ENCODE results near the gene ATP5F1A. TPM values are rescaled to one million over a fixed set of nuclear protein-coding genes. Genes with fewer than 3 reads are reported as not detected.
A peak's percentile ranks its signal among the peaks of the same experiment; 100 is the strongest.

Gene ATP5F1A
- total RNA-seq, 1 donor from 2014 or later = 200 TPM

GRCh38 chr18:46080156-46080555 lies 17.9 kb downstream of the ATP5F1A start:
- intact Hi-C loops (cut with DNase I) = no loop called here
- DNase-seq (ENCODE audit: low spot score) (no peak), ATAC-seq (no peak)

GRCh38 chr18:46079336-46079735 lies 18.8 kb downstream of the ATP5F1A start:
- intact Hi-C loops (cut with DNase I) = loop anchor here (10.0 kb wide), 1 partner anchor 415 kb away; no protein-coding TSS in a partner anchor
- ATAC-seq = no peak
- DNase-seq (ENCODE audit: low spot score) = no peak

- intact Hi-C loops (cut with DNase I) = loop anchor here (5.0 to 10.0 kb wide), 2 partner anchors 101 to 409 kb away; no protein-coding TSS in a partner anchor
- ATAC-seq = peak; percentile 72
- no peak for DNase-seq (ENCODE audit: low spot score)
Observed at GRCh38 chr18:46073474-46074331, 24.4 kb downstream of the ATP5F1A start.

GRCh38 chr18:46072959-46073358 lies 25.1 kb downstream of the ATP5F1A start:
- intact Hi-C loops (cut with DNase I) = loop anchor here (5.0 to 10.0 kb wide), 2 partner anchors 101 to 408 kb away; no protein-coding TSS in a partner anchor
- DNase-seq (ENCODE audit: low spot score) = no peak
- no peak for ATAC-seq

- intact Hi-C loops (cut with DNase I) = loop anchor here (5.0 to 10.0 kb wide), 2 partner anchors 100 to 408 kb away; no protein-coding TSS in a partner anchor
- DNase-seq (ENCODE audit: low spot score) = no peak
- no peak for ATAC-seq
Observed at GRCh38 chr18:46072376-46072867, 25.7 kb downstream of the ATP5F1A start.

- peak; percentile 79 for ATAC-seq
- DNase-seq (ENCODE audit: low spot score) = peak; percentile 81
- intact Hi-C loops (cut with DNase I) = loop anchor here (5.0 to 10.0 kb wide), 2 partner anchors 100 to 407 kb away; no protein-coding TSS in a partner anchor
Observed at GRCh38 chr18:46071653-46072375, 26.3 kb downstream of the ATP5F1A start, which contains the start of gene PSTPIP2. Gene PSTPIP2 (minus strand): TSS chr18:46072260. CDS start chr18:46072188, 72 bp downstream.

- intact Hi-C loops (cut with DNase I) = loop anchor here (5.0 to 10.0 kb wide), 2 partner anchors 99 to 406 kb away; no protein-coding TSS in a partner anchor
- DNase-seq (ENCODE audit: low spot score) (no peak), ATAC-seq (peak; percentile 16)
Observed at GRCh38 chr18:46070815-46071652, 27.1 kb downstream of the ATP5F1A start.

- ATAC-seq = no peak
- DNase-seq (ENCODE audit: low spot score) = no peak
- intact Hi-C loops (cut with DNase I) = loop anchor here (5.0 to 10.0 kb wide), 2 partner anchors 98 to 405 kb away; no protein-coding TSS in a partner anchor
Observed at GRCh38 chr18:46070232-46070631, 27.9 kb downstream of the ATP5F1A start.

GRCh38 chr18:46069524-46069923 lies 28.6 kb downstream of the ATP5F1A start:
- intact Hi-C loops (cut with DNase I) = no loop called here
- ATAC-seq (no peak), DNase-seq (ENCODE audit: low spot score) (no peak)

GRCh38 chr18:46068763-46069162 lies 29.3 kb downstream of the ATP5F1A start:
- intact Hi-C loops (cut with DNase I) = no loop called here
- no peak for DNase-seq (ENCODE audit: low spot score)
- ATAC-seq = no peak

- DNase-seq (ENCODE audit: low spot score) = no peak
- no peak for ATAC-seq
- intact Hi-C loops (cut with DNase I) = no loop called here
Observed at GRCh38 chr18:46067438-46068007, 30.6 kb downstream of the ATP5F1A start.

GRCh38 chr18:46062781-46063180 lies 35.3 kb downstream of the ATP5F1A start:
- intact Hi-C loops (cut with DNase I) = no loop called here
- DNase-seq (ENCODE audit: low spot score) (no peak), ATAC-seq (no peak)

GRCh38 chr18:46061796-46062195 lies 36.3 kb downstream of the ATP5F1A start:
- DNase-seq (ENCODE audit: low spot score) = no peak
- intact Hi-C loops (cut with DNase I) = no loop called here
- no peak for ATAC-seq

GRCh38 chr18:46061387-46061786 lies 36.7 kb downstream of the ATP5F1A start:
- DNase-seq (ENCODE audit: low spot score) (no peak), ATAC-seq (no peak)
- intact Hi-C loops (cut with DNase I) = no loop called here

GRCh38 chr18:46060359-46060841 lies 37.7 kb downstream of the ATP5F1A start:
- DNase-seq (ENCODE audit: low spot score) = no peak
- ATAC-seq = no peak
- intact Hi-C loops (cut with DNase I) = no loop called here

GRCh38 chr18:46055838-46056230 lies 42.3 kb downstream of the ATP5F1A start:
- intact Hi-C loops (cut with DNase I) = no loop called here
- DNase-seq (ENCODE audit: low spot score) = no peak

GRCh38 chr18:46054956-46055837 lies 42.9 kb downstream of the ATP5F1A start:
- DNase-seq (ENCODE audit: low spot score) = no peak
- no peak for ATAC-seq
- intact Hi-C loops (cut with DNase I) = no loop called here

More at GRCh38 chr18:46055838-46056230, 42.3 kb downstream of the ATP5F1A start:
- ATAC-seq = no peak
